HG02763 (cell line): ENCODE results near the gene GRAP2.

ENCODE experiments used
- ATAC-seq: cut with Tn5 transposase; IDR thresholded peaks from one replicate; pipeline ENCODE4 v1.9.1; 2021; ENCODE audit warnings: mild to moderate bottlenecking, moderate library complexity; ENCODE audit not compliant: unreplicated experiment

Gene GRAP2

GRCh38 chr22:39923696-39924095 lies 22.8 kb downstream of the GRAP2 start:
- ATAC-seq: no peak

GRCh38 chr22:39924286-39924685 lies 23.4 kb downstream of the GRAP2 start:
- no peak for ATAC-seq

- no peak for ATAC-seq
Measured at GRCh38 chr22:39925273-39925672, 24.4 kb downstream of the GRAP2 start.

GRCh38 chr22:39925909-39926679 lies 25.2 kb downstream of the GRAP2 start:
- ATAC-seq: no peak

- ATAC-seq: no peak
Measured at GRCh38 chr22:39926753-39927152, 25.9 kb downstream of the GRAP2 start.

- no peak for ATAC-seq
Measured at GRCh38 chr22:39927544-39927943, 26.7 kb downstream of the GRAP2 start.

- no peak for ATAC-seq
Measured at GRCh38 chr22:39928536-39929520, 27.9 kb downstream of the GRAP2 start.

GRCh38 chr22:39931251-39931650 lies 30.4 kb downstream of the GRAP2 start:
- ATAC-seq: no peak

GRCh38 chr22:39932166-39932565 lies 31.3 kb downstream of the GRAP2 start:
- ATAC-seq: no peak

- no peak for ATAC-seq
Measured at GRCh38 chr22:39932918-39933649, 32.2 kb downstream of the GRAP2 start.

- no peak for ATAC-seq
Measured at GRCh38 chr22:39933741-39934140, 32.9 kb downstream of the GRAP2 start.

- ATAC-seq: no peak
Measured at GRCh38 chr22:39935116-39935515, 34.2 kb downstream of the GRAP2 start.

- no peak for ATAC-seq
Measured at GRCh38 chr22:39935612-39936011, 34.7 kb downstream of the GRAP2 start.

- ATAC-seq: no peak
Measured at GRCh38 chr22:39936523-39937145, 35.8 kb downstream of the GRAP2 start.

- no peak for ATAC-seq
Measured at GRCh38 chr22:39937906-39938305, 37.0 kb downstream of the GRAP2 start.

- ATAC-seq: no peak
Measured at GRCh38 chr22:39938509-39939111, 37.7 kb downstream of the GRAP2 start.

GRCh38 chr22:39939830-39940229 lies 38.9 kb downstream of the GRAP2 start:
- ATAC-seq: no peak

- no peak for ATAC-seq
Measured at GRCh38 chr22:39940757-39941305, 39.9 kb downstream of the GRAP2 start.

GRCh38 chr22:39941601-39942000 lies 40.7 kb downstream of the GRAP2 start:
- no peak for ATAC-seq
